Measurements from ENCODE around the gene JAZF1.

The JAZF1 gene

GRCh38 chr7:27952456-27953285 is 227.9 kb downstream of the JAZF1 start:
- TF ChIP-seq CTCF (IDR thresholded peaks at IDR 0.05) = no peak
- Histone ChIP-seq H3K36me3 (ENCODE audit: control insufficient read depth, insufficient read depth, low read length) (no peaks in the 10 kb centered on the region), H3K9me3 (ENCODE audit: control insufficient read depth, low read length) (no peaks in the 10 kb centered on the region), H3K4me3 (ENCODE audit: low read depth, low read length) (no peak overlapping the region), H3K4me2 (ENCODE audit: low read length) (no peak overlapping the region), H3K79me2 (no peaks in the 10 kb centered on the region), H3K4me1 (no peaks in the 10 kb centered on the region), H3K27me3 (ENCODE audit: control insufficient read depth, insufficient read depth, low read length) (no peaks in the 10 kb centered on the region), H3K9ac (no peak overlapping the region), H2AFZ (no peak overlapping the region), H3K27ac (no peak overlapping the region)

GRCh38 chr7:27950123-27950522 is 230.5 kb downstream of the JAZF1 start:
- Histone ChIP-seq H3K9ac (no peak overlapping the region), H3K27me3 (ENCODE audit: control insufficient read depth, insufficient read depth, low read length) (no peaks in the 10 kb centered on the region), H3K4me1 (no peaks in the 10 kb centered on the region), H3K4me3 (ENCODE audit: low read depth, low read length) (no peak overlapping the region), H3K4me2 (ENCODE audit: low read length) (no peak overlapping the region), H2AFZ (no peak overlapping the region), H3K9me3 (ENCODE audit: control insufficient read depth, low read length) (no peaks in the 10 kb centered on the region), H3K79me2 (no peaks in the 10 kb centered on the region), H3K27ac (no peak overlapping the region), H3K36me3 (ENCODE audit: control insufficient read depth, insufficient read depth, low read length) (no peaks in the 10 kb centered on the region)
- no peak for TF ChIP-seq CTCF (IDR thresholded peaks at IDR 0.05)

GRCh38 chr7:27948861-27949260 is 231.7 kb downstream of the JAZF1 start:
- H2AFZ ChIP-seq = no peak overlapping the region
- H3K9ac ChIP-seq = no peak overlapping the region
- H3K4me2 ChIP-seq (ENCODE audit: low read length) = no peak overlapping the region
- no peak for TF ChIP-seq CTCF (IDR thresholded peaks at IDR 0.05)
- H3K79me2 ChIP-seq = no peaks in the 10 kb centered on the region
- no peaks in the 10 kb centered on the region for H3K36me3 ChIP-seq (ENCODE audit: control insufficient read depth, insufficient read depth, low read length)
- no peaks in the 10 kb centered on the region for H3K27me3 ChIP-seq (ENCODE audit: control insufficient read depth, insufficient read depth, low read length)
- H3K27ac ChIP-seq = no peak overlapping the region
- no peaks in the 10 kb centered on the region for H3K4me1 ChIP-seq
- H3K9me3 ChIP-seq (ENCODE audit: control insufficient read depth, low read length) = no peaks in the 10 kb centered on the region
- no peak overlapping the region for H3K4me3 ChIP-seq (ENCODE audit: low read depth, low read length)

- H3K27ac ChIP-seq = no peak overlapping the region
- no peak overlapping the region for H3K4me2 ChIP-seq (ENCODE audit: low read length)
- H3K36me3 ChIP-seq (ENCODE audit: control insufficient read depth, insufficient read depth, low read length) = no peaks in the 10 kb centered on the region
- H3K79me2 ChIP-seq = no peaks in the 10 kb centered on the region
- no peak overlapping the region for H3K9ac ChIP-seq
- H2AFZ ChIP-seq = no peak overlapping the region
- H3K9me3 ChIP-seq (ENCODE audit: control insufficient read depth, low read length) = no peaks in the 10 kb centered on the region
- H3K4me3 ChIP-seq (ENCODE audit: low read depth, low read length) = no peak overlapping the region
- H3K27me3 ChIP-seq (ENCODE audit: control insufficient read depth, insufficient read depth, low read length) = no peaks in the 10 kb centered on the region
- no peaks in the 10 kb centered on the region for H3K4me1 ChIP-seq
- TF ChIP-seq CTCF (IDR thresholded peaks at IDR 0.05) = no peak
These were observed 232.9 kb downstream of the JAZF1 start for GRCh38 chr7:27947586-27948278.

All from parathyroid adenoma (tissue), 2 donors.